ENCODE data around the gene UPK1A. TPM values are rescaled to one million over a fixed set of nuclear protein-coding genes. Genes with fewer than 3 reads are reported as not detected.

Gene UPK1A
- total and polyA plus RNA-seq, 10 of the 15 experiments (the other 5 are each of a cell fraction or from before 2014, with no cell fraction given) = 0.15 to 1.9 (median 0.26) TPM; not detected in 7

DNA sequence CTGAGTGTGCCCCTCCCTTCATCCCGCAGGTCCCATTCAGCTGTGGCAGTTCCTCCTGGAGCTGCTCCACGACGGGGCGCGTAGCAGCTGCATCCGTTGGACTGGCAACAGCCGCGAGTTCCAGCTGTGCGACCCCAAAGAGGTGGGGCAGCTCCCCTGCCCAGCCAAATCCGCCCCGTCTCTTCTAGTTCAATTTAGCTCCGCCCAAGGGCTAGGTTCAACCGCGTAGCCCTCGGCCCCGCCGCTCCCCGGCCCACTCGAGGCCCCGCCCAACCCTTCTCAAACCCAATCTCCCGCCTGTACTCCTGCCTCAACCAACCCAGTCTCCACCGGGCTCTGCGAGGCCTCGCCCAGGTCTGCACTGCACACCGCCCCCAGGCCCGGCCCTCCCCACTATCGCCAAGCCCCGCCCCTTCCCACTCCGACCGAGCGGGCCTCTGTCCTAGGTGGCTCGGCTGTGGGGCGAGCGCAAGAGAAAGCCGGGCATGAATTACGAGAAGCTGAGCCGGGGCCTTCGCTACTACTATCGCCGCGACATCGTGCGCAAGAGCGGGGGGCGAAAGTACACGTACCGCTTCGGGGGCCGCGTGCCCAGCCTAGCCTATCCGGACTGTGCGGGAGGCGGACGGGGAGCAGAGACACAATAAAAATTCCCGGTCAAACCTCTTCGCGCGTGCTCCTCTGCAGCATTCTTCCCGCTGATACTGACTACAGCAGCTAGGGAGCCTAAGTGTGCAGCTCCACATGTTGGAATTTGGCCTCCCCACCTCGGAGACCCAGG is 21.9 kb upstream of the UPK1A start:
- intact Hi-C loops (cut with micrococcal nuclease; ENCODE audit: unreplicated experiment) (no loop called here), in situ Hi-C loops (cut with MboI) (no loop called here)
- Histone ChIP-seq H3K9me3 (replicated peaks; ENCODE audit: control insufficient read depth, insufficient read depth, low read length) (no peaks in the 10 kb centered on the region), H4K20me1 (ENCODE audit: control insufficient read depth, insufficient read depth) (no peaks in the 10 kb centered on the region; the same call in 1 of the 2 replicates), H3K4me1 (ENCODE audit: control insufficient read depth, insufficient read depth, low read length) (peaks cover 30% of the 10 kb centered on the region), H3K36me3 (ENCODE audit: control insufficient read depth in 2 of 2, insufficient read depth in 2 of 2, low read length in 1 of 2) (no peaks in the 10 kb centered on the region), H3K79me2 (ENCODE audit: control insufficient read depth, insufficient read depth, low read length) (peaks cover 13% of the 10 kb centered on the region), H3K27ac (ENCODE audit: control insufficient read depth, insufficient read depth) (peak overlapping the region; percentile 84), H3K27me3 (replicated peaks in 1 of 2; ENCODE audit: control insufficient read depth in 2 of 2, insufficient read depth in 2 of 2, low read length in 1 of 2) (no peaks in the 10 kb centered on the region), H3K4me2 (ENCODE audit: control insufficient read depth, insufficient read depth) (peak overlapping the region; percentile 100), H3K4me3 (peak overlapping the region; percentile 75), H3K9ac (ENCODE audit: control insufficient read depth, insufficient read depth, low read length) (peak overlapping the region; percentile 80), H2AFZ (ENCODE audit: control insufficient read depth, low read depth, low read length) (peak overlapping the region; percentile 100)
- ATAC-seq (peak; percentile 88), FAIRE-seq (peak; percentile 85), DNase-seq (ENCODE audit: low read depth, low spot score) (peak; percentile 74)
- POLR2A ChIA-PET = interaction anchor here (1.0 to 3.5 kb wide), 9 partner anchors 12 to 311 kb away, joined by 3 to 30 read pairs (median 5); partner anchors contain the start of genes HAUS5 and LIN37
- SMC1A ChIA-PET (ENCODE audit: uncharacterized antibody, unreplicated experiment) = interaction anchor here (0.8 to 1.9 kb wide), 4 partner anchors 32 to 291 kb away, joined by 3 to 10 read pairs (median 6); partner anchors contain the start of gene HAUS5
- BruUV-seq (replicated peaks) = no TSS peak
- RAD21 ChIA-PET (ENCODE audit: unreplicated experiment) = interaction anchor here (0.8 to 1.3 kb wide), 4 partner anchors 57 to 471 kb away, joined by 3 to 4 read pairs (median 4); partner anchors contain the start of genes POLR2I and TBCB
- WGBS (ENCODE audit: insufficient coverage, insufficient replicate concordance, low lambda C conversion rate, missing lambda C conversion rate) = under 1% methylated on average over 60 of the region's 60 CpGs
- CTCF ChIA-PET = interaction anchor here (0.7 to 1.6 kb wide), 4 partner anchors 69 to 483 kb away, joined by 3 read pairs; partner anchors contain the start of gene PSENEN
- TF ChIP-seq, protein P1, sequence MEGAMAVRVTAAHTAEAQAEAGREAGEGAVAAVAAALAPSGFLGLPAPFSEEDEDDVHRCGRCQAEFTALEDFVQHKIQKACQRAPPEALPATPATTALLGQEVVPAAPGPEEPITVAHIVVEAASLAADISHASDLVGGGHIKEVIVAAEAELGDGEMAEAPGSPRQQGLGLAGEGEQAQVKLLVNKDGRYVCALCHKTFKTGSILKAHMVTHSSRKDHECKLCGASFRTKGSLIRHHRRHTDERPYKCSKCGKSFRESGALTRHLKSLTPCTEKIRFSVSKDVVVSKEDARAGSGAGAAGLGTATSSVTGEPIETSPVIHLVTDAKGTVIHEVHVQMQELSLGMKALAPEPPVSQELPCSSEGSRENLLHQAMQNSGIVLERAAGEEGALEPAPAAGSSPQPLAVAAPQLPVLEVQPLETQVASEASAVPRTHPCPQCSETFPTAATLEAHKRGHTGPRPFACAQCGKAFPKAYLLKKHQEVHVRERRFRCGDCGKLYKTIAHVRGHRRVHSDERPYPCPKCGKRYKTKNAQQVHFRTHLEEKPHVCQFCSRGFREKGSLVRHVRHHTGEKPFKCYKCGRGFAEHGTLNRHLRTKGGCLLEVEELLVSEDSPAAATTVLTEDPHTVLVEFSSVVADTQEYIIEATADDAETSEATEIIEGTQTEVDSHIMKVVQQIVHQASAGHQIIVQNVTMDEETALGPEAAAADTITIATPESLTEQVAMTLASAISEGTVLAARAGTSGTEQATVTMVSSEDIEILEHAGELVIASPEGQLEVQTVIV (IDR thresholded peaks at IDR 0.05; ENCODE audit: borderline replicate concordance, partially characterized antibody) = no peak
- TF ChIP-seq YY1 (IDR thresholded peaks at IDR 0.05; ENCODE audit: low read depth, low read length) = no peak
- peak; percentile 59; the same call in 1 of the 2 replicates for TF ChIP-seq SIN3A (IDR thresholded peaks at IDR 0.05; ENCODE audit: low read depth, low read length)
- TF ChIP-seq NFIC (IDR thresholded peaks at IDR 0.05; ENCODE audit: low read depth, low read length) = no peak
- no peak for TF ChIP-seq NR2F1 (conservative IDR thresholded peaks at IDR 0.05)
- TF ChIP-seq EED (IDR thresholded peaks at IDR 0.05; ENCODE audit: low read depth) = 0 out of 2 replicates have a peak, but pooled peaks have one; percentile 19
- TF ChIP-seq, protein P2, sequence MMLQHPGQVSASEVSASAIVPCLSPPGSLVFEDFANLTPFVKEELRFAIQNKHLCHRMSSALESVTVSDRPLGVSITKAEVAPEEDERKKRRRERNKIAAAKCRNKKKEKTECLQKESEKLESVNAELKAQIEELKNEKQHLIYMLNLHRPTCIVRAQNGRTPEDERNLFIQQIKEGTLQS (IDR thresholded peaks at IDR 0.05; ENCODE audit: borderline replicate concordance, extremely low read depth, low read depth, low read length) = no peak
- no peak for TF ChIP-seq SMAD1 (IDR thresholded peaks at IDR 0.05; ENCODE audit: low read depth, partially characterized antibody)
- 0 out of 2 replicates have a peak, but pooled peaks have one; percentile 13 for TF ChIP-seq E2F4 (IDR thresholded peaks at IDR 0.05; ENCODE audit: low read depth, low read length)
- peak; percentile 63 for TF ChIP-seq POLR2A (IDR thresholded peaks at IDR 0.05; ENCODE audit: low read depth, low read length)
- TF ChIP-seq, protein P3, sequence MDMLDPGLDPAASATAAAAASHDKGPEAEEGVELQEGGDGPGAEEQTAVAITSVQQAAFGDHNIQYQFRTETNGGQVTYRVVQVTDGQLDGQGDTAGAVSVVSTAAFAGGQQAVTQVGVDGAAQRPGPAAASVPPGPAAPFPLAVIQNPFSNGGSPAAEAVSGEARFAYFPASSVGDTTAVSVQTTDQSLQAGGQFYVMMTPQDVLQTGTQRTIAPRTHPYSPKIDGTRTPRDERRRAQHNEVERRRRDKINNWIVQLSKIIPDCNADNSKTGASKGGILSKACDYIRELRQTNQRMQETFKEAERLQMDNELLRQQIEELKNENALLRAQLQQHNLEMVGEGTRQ (IDR thresholded peaks at IDR 0.05; ENCODE audit: borderline replicate concordance, low read depth, low read length) = no peak
- TF ChIP-seq, protein P4, sequence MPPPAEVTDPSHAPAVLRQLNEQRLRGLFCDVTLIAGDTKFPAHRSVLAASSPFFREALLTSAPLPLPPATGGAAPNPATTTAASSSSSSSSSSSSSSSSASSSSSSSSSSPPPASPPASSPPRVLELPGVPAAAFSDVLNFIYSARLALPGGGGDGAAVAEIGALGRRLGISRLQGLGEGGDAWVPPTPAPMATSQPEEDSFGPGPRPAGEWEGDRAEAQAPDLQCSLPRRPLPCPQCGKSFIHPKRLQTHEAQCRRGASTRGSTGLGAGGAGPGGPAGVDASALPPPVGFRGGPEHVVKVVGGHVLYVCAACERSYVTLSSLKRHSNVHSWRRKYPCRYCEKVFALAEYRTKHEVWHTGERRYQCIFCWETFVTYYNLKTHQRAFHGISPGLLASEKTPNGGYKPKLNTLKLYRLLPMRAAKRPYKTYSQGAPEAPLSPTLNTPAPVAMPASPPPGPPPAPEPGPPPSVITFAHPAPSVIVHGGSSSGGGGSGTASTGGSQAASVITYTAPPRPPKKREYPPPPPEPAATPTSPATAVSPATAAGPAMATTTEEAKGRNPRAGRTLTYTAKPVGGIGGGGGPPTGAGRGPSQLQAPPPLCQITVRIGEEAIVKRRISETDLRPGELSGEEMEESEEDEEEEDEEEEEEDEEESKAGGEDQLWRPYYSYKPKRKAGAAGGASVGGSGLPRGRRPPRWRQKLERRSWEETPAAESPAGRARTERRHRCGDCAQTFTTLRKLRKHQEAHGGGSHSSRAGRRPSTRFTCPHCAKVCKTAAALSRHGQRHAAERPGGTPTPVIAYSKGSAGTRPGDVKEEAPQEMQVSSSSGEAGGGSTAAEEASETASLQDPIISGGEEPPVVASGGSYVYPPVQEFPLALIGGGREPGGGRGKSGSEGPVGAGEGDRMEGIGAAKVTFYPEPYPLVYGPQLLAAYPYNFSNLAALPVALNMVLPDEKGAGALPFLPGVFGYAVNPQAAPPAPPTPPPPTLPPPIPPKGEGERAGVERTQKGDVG (CRISPR knock-in tag; IDR thresholded peaks at IDR 0.05) = no peak
- no peak for TF ChIP-seq RELA (IDR thresholded peaks at IDR 0.05; ENCODE audit: borderline replicate concordance, partially characterized antibody)
- no peak for TF ChIP-seq ZNF384 (IDR thresholded peaks at IDR 0.05; ENCODE audit: borderline replicate concordance, low read depth, low read length)
